GM20000 (cell line): ENCODE data around the gene HCCS.

Source experiments
- DNase-seq: peaks from one replicate; pipeline ENCODE4 v3.0.0; 2012; ENCODE audit warnings: low spot score
- TF ChIP-seq, protein P1 (sequence below): IDR thresholded peaks from 2 replicates; pipeline ENCODE4 v1.5.1; 2012; ENCODE audit warnings: mild to moderate bottlenecking, control low read depth; ENCODE audit errors: extremely low read depth, missing control alignments

HCCS gene

DNA sequence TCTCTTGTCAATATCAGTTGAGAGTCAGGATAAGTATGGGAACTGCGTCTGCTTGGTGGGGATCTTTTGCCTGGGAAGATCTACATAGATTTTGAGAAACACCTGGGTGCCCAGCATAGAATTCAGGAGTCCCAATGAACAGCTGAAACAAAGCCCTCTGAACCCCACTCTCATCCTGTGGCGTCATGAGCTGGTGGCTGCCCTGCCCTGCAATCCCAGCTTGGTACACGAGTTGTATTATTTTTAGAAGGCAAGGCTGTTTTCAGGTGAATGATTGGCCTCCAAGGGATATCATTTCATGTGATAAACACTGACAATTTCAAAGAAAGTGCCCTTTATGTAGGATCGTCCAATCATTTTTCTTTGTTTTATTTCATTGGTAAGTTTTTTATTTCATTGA is 60.8 kb downstream of the HCCS start:
- TF ChIP-seq, protein P1, sequence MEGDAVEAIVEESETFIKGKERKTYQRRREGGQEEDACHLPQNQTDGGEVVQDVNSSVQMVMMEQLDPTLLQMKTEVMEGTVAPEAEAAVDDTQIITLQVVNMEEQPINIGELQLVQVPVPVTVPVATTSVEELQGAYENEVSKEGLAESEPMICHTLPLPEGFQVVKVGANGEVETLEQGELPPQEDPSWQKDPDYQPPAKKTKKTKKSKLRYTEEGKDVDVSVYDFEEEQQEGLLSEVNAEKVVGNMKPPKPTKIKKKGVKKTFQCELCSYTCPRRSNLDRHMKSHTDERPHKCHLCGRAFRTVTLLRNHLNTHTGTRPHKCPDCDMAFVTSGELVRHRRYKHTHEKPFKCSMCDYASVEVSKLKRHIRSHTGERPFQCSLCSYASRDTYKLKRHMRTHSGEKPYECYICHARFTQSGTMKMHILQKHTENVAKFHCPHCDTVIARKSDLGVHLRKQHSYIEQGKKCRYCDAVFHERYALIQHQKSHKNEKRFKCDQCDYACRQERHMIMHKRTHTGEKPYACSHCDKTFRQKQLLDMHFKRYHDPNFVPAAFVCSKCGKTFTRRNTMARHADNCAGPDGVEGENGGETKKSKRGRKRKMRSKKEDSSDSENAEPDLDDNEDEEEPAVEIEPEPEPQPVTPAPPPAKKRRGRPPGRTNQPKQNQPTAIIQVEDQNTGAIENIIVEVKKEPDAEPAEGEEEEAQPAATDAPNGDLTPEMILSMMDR = no peak
- no peak for DNase-seq

DNA sequence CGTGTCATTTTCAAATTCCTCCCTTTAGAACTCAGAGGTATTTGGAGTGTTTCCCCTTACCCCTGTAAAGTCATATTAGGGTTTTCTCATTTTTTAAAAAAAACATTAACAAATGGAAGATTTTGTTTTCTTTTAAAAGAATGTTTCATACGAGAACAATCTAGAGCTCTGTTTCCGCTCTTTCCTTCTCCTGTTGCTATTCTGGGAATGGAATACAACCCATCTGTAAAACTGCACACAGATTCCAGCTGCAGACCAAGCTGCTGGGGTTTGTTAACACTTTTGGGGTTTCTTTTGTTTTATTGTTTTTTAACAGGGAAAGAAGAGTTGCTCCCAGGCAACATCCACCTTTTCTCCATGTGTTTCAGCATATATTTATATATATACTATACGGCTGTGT is 61.3 kb downstream of the HCCS start:
- DNase-seq = no peak
- TF ChIP-seq, protein P1 = no peak
